GM18951 (cell line): Measurements from ENCODE around the gene C1QTNF1.

ENCODE experiments used
- POLR2A ChIP-seq: IDR thresholded peaks from 4 replicates; pipeline ENCODE4 v1.6.1; 2011; ENCODE audit warnings: mild to moderate bottlenecking; ENCODE audit not compliant: insufficient read length, insufficient read depth; ENCODE audit errors: extremely low read depth
- in situ Hi-C: fragments of 300-500 bp; cut with MboI; formaldehyde crosslinking; loops from one replicate; pipeline ENCODE4 v1.12.0; 2022; ENCODE audit warnings: low sequenced_read_pairs, mixed read lengths, inconsistent platforms; ENCODE audit not compliant: unreplicated experiment

The C1QTNF1 gene

GRCh38 chr17:79075861-79076406 lies 52.0 kb downstream of the C1QTNF1 start:
- in situ Hi-C loops: no loop called here
- no peak for TF ChIP-seq POLR2A

- TF ChIP-seq POLR2A: no peak
- in situ Hi-C loops: no loop called here
Measured at GRCh38 chr17:79077587-79077986, 53.6 kb downstream of the C1QTNF1 start.

- TF ChIP-seq POLR2A: no peak
Measured at GRCh38 chr17:79078476-79079190, 54.7 kb downstream of the C1QTNF1 start.

GRCh38 chr17:79079421-79080200 lies 55.6 kb downstream of the C1QTNF1 start:
- no peak for TF ChIP-seq POLR2A
- in situ Hi-C loops: loop anchor here (10.0 kb wide), 1 partner anchor 315 kb away; no protein-coding TSS in a partner anchor

More at GRCh38 chr17:79078476-79079190, 54.7 kb downstream of the C1QTNF1 start:
- in situ Hi-C loops: no loop called here

GRCh38 chr17:79080349-79080748 lies 56.4 kb downstream of the C1QTNF1 start:
- TF ChIP-seq POLR2A: no peak
- in situ Hi-C loops: loop anchor here (10.0 kb wide), 1 partner anchor 314 kb away; no protein-coding TSS in a partner anchor

- in situ Hi-C loops: loop anchor here (10.0 kb wide), 1 partner anchor 314 kb away; no protein-coding TSS in a partner anchor
- TF ChIP-seq POLR2A: no peak
Measured at GRCh38 chr17:79080761-79081290, 56.9 kb downstream of the C1QTNF1 start.

- in situ Hi-C loops: loop anchor here (10.0 kb wide), 1 partner anchor 313 kb away; no protein-coding TSS in a partner anchor
- TF ChIP-seq POLR2A: no peak
Measured at GRCh38 chr17:79081571-79082276, 57.8 kb downstream of the C1QTNF1 start.

- in situ Hi-C loops: loop anchor here (10.0 kb wide), 1 partner anchor 312 kb away; no protein-coding TSS in a partner anchor
- no peak for TF ChIP-seq POLR2A
Measured at GRCh38 chr17:79082311-79083190, 58.6 kb downstream of the C1QTNF1 start.

GRCh38 chr17:79083191-79083971 lies 59.4 kb downstream of the C1QTNF1 start:
- TF ChIP-seq POLR2A: no peak
- in situ Hi-C loops: loop anchor here (10.0 kb wide), 1 partner anchor 311 kb away; no protein-coding TSS in a partner anchor

GRCh38 chr17:79084291-79085153 lies 60.6 kb downstream of the C1QTNF1 start:
- no peak for TF ChIP-seq POLR2A
- in situ Hi-C loops: loop anchor here (10.0 kb wide), 1 partner anchor 310 kb away; no protein-coding TSS in a partner anchor
